IMR-90 (cell line): Measurements from ENCODE around the gene TTC39C. TPM values are rescaled to one million over a fixed set of nuclear protein-coding genes. Genes with fewer than 3 reads are reported as not detected.

Source experiments
- ATAC-seq: fragments of 200-7000 bp; cut with Tn5 transposase; 2 replicates; pipeline ENCODE4 v1.9.1; 2020; ENCODE audit warnings: low read depth, mild to moderate bottlenecking, moderate library complexity
- BruUV-seq: library from RNA; stranded (reverse); fragments of 400-500 nt; replicated peaks from 2 replicates; lab custom pipeline; 2021; lab: Mats Ljungman, UMichigan
- CTCF ChIA-PET: fragments of 300-600 bp; formaldehyde crosslinking; extraction: SDS; loops from one replicate; lab custom pipeline; 2021; ENCODE audit warnings: antibody characterized with exemption; lab: Yijun Ruan, JAX
- POLR2A ChIA-PET: fragments of 300-600 bp; sonication (Branson Sonifier 250); formaldehyde crosslinking; loops from one replicate; lab custom pipeline; 2022; ENCODE audit warnings: antibody characterized with exemption; ENCODE audit not compliant: unreplicated experiment; lab: Charles Lee
- DNase-seq: peaks from one replicate; pipeline ENCODE4 v3.0.0; 2013
- H2AFZ ChIP-seq: replicated peaks from 2 replicates; pipeline ENCODE3; 2013; ENCODE audit warnings: low read length, mild to moderate bottlenecking; ENCODE audit not compliant: poor library complexity
- H2AK5ac ChIP-seq: 2 replicates; pipeline ENCODE4 v1.6.1; 2013; ENCODE audit warnings: low read depth, low read length, inconsistent platforms
- H2AK9ac ChIP-seq: replicated peaks from 2 replicates; pipeline ENCODE3; 2013; ENCODE audit warnings: mild to moderate bottlenecking, low read depth, low read length, moderate library complexity; ENCODE audit not compliant: poor library complexity
- H2BK120ac ChIP-seq: 2 replicates; pipeline ENCODE4 v1.6.1; 2013; ENCODE audit warnings: low read depth, low read length, inconsistent platforms
- H2BK15ac ChIP-seq: 3 replicates; pipeline ENCODE4 v1.6.1; 2013; ENCODE audit warnings: low read depth, low read length, inconsistent platforms
- H2BK20ac ChIP-seq: 2 replicates; pipeline ENCODE4 v1.6.1; 2013; ENCODE audit warnings: low read depth, mild to moderate bottlenecking, inconsistent platforms, low read length, moderate library complexity
- H2BK5ac ChIP-seq: 2 replicates; pipeline ENCODE4 v1.6.1; 2013; ENCODE audit warnings: mild to moderate bottlenecking, low read depth, low read length, inconsistent platforms; ENCODE audit not compliant: poor library complexity, severe bottlenecking
- H3K14ac ChIP-seq: replicated peaks from 2 replicates; pipeline ENCODE4 v1.6.1; 2013; ENCODE audit warnings: low read depth, low read length, inconsistent platforms
- H3K18ac ChIP-seq: 2 replicates; pipeline ENCODE4 v1.6.1; 2013; ENCODE audit warnings: low read depth, low read length, control low read depth
- H3K23ac ChIP-seq: 2 replicates; pipeline ENCODE4 v1.6.1; 2013; ENCODE audit warnings: low read depth, low read length, inconsistent platforms
- H3K27ac ChIP-seq: 2 replicates; pipeline ENCODE4 v1.5.1; 2013; ENCODE audit warnings: mild to moderate bottlenecking, control low read depth, low read length; ENCODE audit not compliant: insufficient read depth
- H3K27me3 ChIP-seq: 2 replicates; pipeline ENCODE4 v1.6.1; 2013; ENCODE audit warnings: low read length; ENCODE audit not compliant: control insufficient read depth, insufficient read depth
- H3K36me3 ChIP-seq: 2 replicates; pipeline ENCODE4 v1.6.1; 2013; ENCODE audit warnings: low read length, mixed read lengths; ENCODE audit not compliant: control insufficient read depth, insufficient read depth
- H3K4ac ChIP-seq: 2 replicates; pipeline ENCODE4 v1.6.1; 2013; ENCODE audit warnings: low read depth, low read length, inconsistent platforms
- H3K4me1 ChIP-seq: 2 replicates; pipeline ENCODE4 v1.6.1; 2013; ENCODE audit warnings: low read length, mixed read lengths; ENCODE audit not compliant: control insufficient read depth, insufficient read depth
- H3K4me2 ChIP-seq: 2 replicates; pipeline ENCODE4 v1.6.1; 2013; ENCODE audit warnings: low read depth, mild to moderate bottlenecking, control low read depth, low read length, moderate library complexity
- H3K4me3 ChIP-seq: 2 replicates; pipeline ENCODE4 v1.5.1; 2013; ENCODE audit warnings: low read depth, mild to moderate bottlenecking, control low read depth, low read length, moderate library complexity; ENCODE audit not compliant: insufficient read depth
- H3K56ac ChIP-seq: 2 replicates; pipeline ENCODE4 v1.6.1; 2013; ENCODE audit warnings: low read length, inconsistent platforms; ENCODE audit not compliant: insufficient read depth; ENCODE audit errors: extremely low read depth
- H3K79me1 ChIP-seq, 2 experiments: 2 replicates each; pipeline ENCODE4 v1.6.1; 2013; ENCODE audit warnings: low read length in 2 of 2, inconsistent platforms in 1 of 2, low read depth in 1 of 2
- H3K9ac ChIP-seq: 2 replicates; pipeline ENCODE4 v1.6.1; 2013; ENCODE audit warnings: low read depth, low read length, control low read depth
- H3K9me1 ChIP-seq: 2 replicates; pipeline ENCODE4 v1.6.1; 2013; ENCODE audit warnings: low read length, inconsistent platforms; ENCODE audit not compliant: insufficient read depth
- H3K9me3 ChIP-seq: 2 replicates; pipeline ENCODE4 v1.6.1; 2013; ENCODE audit warnings: low read length; ENCODE audit not compliant: control insufficient read depth, insufficient read depth
- H4K20me1 ChIP-seq: 2 replicates; pipeline ENCODE4 v1.6.1; 2013; ENCODE audit warnings: low read length, inconsistent platforms; ENCODE audit not compliant: insufficient read depth
- H4K5ac ChIP-seq: 2 replicates; pipeline ENCODE4 v1.6.1; 2013; ENCODE audit warnings: mild to moderate bottlenecking, low read depth, low read length, control low read depth
- H4K8ac ChIP-seq, 2 experiments: 2 replicates each; pipeline ENCODE4 v1.6.1; 2013; ENCODE audit warnings: low read depth in 2 of 2, low read length in 2 of 2, control low read depth in 1 of 2, inconsistent platforms in 1 of 2
- H4K91ac ChIP-seq: 2 replicates; pipeline ENCODE4 v1.6.1; 2013; ENCODE audit warnings: low read depth, low read length, inconsistent platforms; ENCODE audit not compliant: insufficient read depth
- BHLHE40 ChIP-seq: fragments of 150-350 bp; IDR thresholded peaks from 2 replicates; pipeline ENCODE4 v1.6.1; 2016; ENCODE audit warnings: mild to moderate bottlenecking, low read depth, low read length
- CEBPB ChIP-seq: IDR thresholded peaks from 2 replicates; pipeline ENCODE4 v1.6.1; 2012; ENCODE audit warnings: low read depth, low read length, improper control_type of control experiment
- CHD1 ChIP-seq: IDR thresholded peaks from 2 replicates; pipeline ENCODE4 v1.6.1; 2012; ENCODE audit warnings: low read depth, low read length, improper control_type of control experiment
- FOS ChIP-seq: fragments of 150-350 bp; IDR thresholded peaks from 2 replicates; pipeline ENCODE4 v1.6.1; 2016; ENCODE audit warnings: low read depth, low read length
- MAFK ChIP-seq: IDR thresholded peaks from 2 replicates; pipeline ENCODE4 v1.6.1; 2012; ENCODE audit warnings: low read depth, low read length, improper control_type of control experiment
- MAZ ChIP-seq: IDR thresholded peaks from 2 replicates; pipeline ENCODE4 v1.6.1; 2012; ENCODE audit warnings: low read depth, mild to moderate bottlenecking, low read length, improper control_type of control experiment, moderate library complexity, borderline replicate concordance
- MXI1 ChIP-seq: IDR thresholded peaks from 2 replicates; pipeline ENCODE4 v1.6.1; 2012; ENCODE audit warnings: low read depth, mild to moderate bottlenecking, low read length, moderate library complexity, borderline replicate concordance
- NFE2L2 ChIP-seq: fragments of 150-350 bp; IDR thresholded peaks from 2 replicates; pipeline ENCODE4 v1.6.1; 2016; ENCODE audit warnings: low read depth, mild to moderate bottlenecking, low read length
- POLR2A ChIP-seq: IDR thresholded peaks from 2 replicates; pipeline ENCODE4 v1.6.1; 2012; ENCODE audit warnings: mild to moderate bottlenecking, low read depth, low read length
- RAD21 ChIP-seq: IDR thresholded peaks from 2 replicates; pipeline ENCODE4 v1.6.1; 2012; ENCODE audit warnings: low read length, improper control_type of control experiment
- RCOR1 ChIP-seq: IDR thresholded peaks from 2 replicates; pipeline ENCODE4 v1.6.1; 2012; ENCODE audit warnings: mild to moderate bottlenecking, low read length, improper control_type of control experiment; ENCODE audit not compliant: insufficient replicate concordance
- RFX5 ChIP-seq: IDR thresholded peaks from 2 replicates; pipeline ENCODE4 v1.8.0; 2012; ENCODE audit warnings: low read depth, mild to moderate bottlenecking, low read length, moderate library complexity
- SMC3 ChIP-seq: fragments of 150-350 bp; IDR thresholded peaks from 2 replicates; pipeline ENCODE4 v1.6.1; 2016; ENCODE audit warnings: low read depth, mild to moderate bottlenecking, antibody characterized with exemption, low read length, moderate library complexity
- WGBS, 2 experiments: methylation state at CpG; one replicate each; pipeline versions ENCODE4 v1.1.5 to v1.1.7; 2013; ENCODE audit warnings: missing lambda C conversion rate in 2 of 2; ENCODE audit not compliant: insufficient read length in 1 of 2; ENCODE audit errors: extremely low coverage in 2 of 2; 5-methylcytosine and 5-hydroxymethylcytosine counted together
- dilution Hi-C: fragments of 300-500 bp; cut with HindIII; formaldehyde crosslinking; loops from one replicate; pipeline ENCODE4 v1.14.3; 2018; ENCODE audit warnings: low sequenced_read_pairs; ENCODE audit not compliant: unreplicated experiment
- in situ Hi-C: fragments of 300-500 bp; cut with MboI; formaldehyde crosslinking; loops from 3 replicates; pipeline ENCODE4 v1.14.3; 2019; ENCODE audit warnings: low sequenced_read_pairs, inconsistent platforms, mixed read lengths
- intact Hi-C: fragments of 100-400 bp; cut with micrococcal nuclease; formaldehyde crosslinking; loops from 2 replicates; pipeline ENCODE4 v1.10.0; 2022
- polyA plus RNA-seq, 3 experiments: library from polyadenylated mRNA; depleted of rRNA; stranded (reverse); fragments of >200 nt; gene quantifications; 2 replicates each; pipeline ENCODE4 v1.2.3, GENCODE V29; 2012; ENCODE audit warnings: low replicate concordance in 1 of 3
- total RNA-seq: library from RNA; depleted of rRNA; stranded (reverse); fragments of >200 nt; gene quantifications from 2 replicates; pipeline ENCODE4 v1.2.3, GENCODE V29; 2012
- TF ChIP-seq, protein P1 (sequence below): fragments of 150-350 bp; IDR thresholded peaks from 2 replicates; pipeline ENCODE4 v1.6.1; 2016; ENCODE audit warnings: low read depth, mild to moderate bottlenecking, low read length, moderate library complexity, borderline replicate concordance
- TF ChIP-seq, protein P2 (sequence below): fragments of 150-350 bp; IDR thresholded peaks from 2 replicates; pipeline ENCODE4 v1.6.1; 2017; ENCODE audit warnings: mild to moderate bottlenecking, antibody characterized with exemption, low read length, low read depth
- TF ChIP-seq, protein P3 (sequence below): conservative IDR thresholded peaks from 2 replicates; pipeline ENCODE4 v1.5.1; 2012; ENCODE audit warnings: mild to moderate bottlenecking, low read depth, low read length, improper control_type of control experiment

Gene TTC39C
- total and polyA plus RNA-seq, 2 of the 4 experiments (the other 2 are of a cell fraction), result 8.0 to 20.8 TPM

DNA sequence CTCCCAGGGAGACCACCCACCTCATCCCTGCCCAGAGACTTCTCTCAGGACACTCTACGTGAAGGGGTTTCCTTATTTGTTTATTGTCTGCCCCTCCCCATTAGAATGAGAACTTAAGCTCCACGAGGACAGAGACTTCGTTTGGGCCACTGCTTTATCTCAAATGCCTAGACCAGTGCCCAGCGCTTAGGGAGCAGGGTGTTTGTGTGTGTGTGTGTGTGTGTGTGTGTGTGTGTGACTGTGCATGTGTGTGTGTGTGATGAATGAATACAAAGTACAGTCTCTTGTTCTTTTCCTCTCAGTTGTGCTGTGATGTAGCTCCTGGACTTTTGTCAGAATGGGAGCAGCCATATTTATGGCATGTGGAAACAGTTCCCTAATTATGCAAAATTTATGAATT is 89.9 kb downstream of the TTC39C start:
- intact Hi-C loops, result no loop called here

More for the DNA sequence above, 89.9 kb downstream of the TTC39C start:
- no CpG with 5 or more reads among the region's 4 CpGs for WGBS, 2 experiments
- in situ Hi-C loops (no loop called here), dilution Hi-C loops (no loop called here)
- Histone ChIP-seq H4K91ac (no peak overlapping the region), H4K8ac (no peak overlapping the region), H4K5ac (no peak overlapping the region), H3K4me1 (no peaks in the 10 kb centered on the region), H3K4ac (no peak overlapping the region), H4K20me1 (no peaks in the 10 kb centered on the region), H2BK5ac (no peak overlapping the region), H2AK5ac (no peak overlapping the region), H3K27ac (no peak overlapping the region), H3K36me3 (peaks cover 9% of the 10 kb centered on the region), H2AFZ (no peak overlapping the region), H3K14ac (no peak overlapping the region), H3K18ac (no peak overlapping the region), H3K4me2 (no peak overlapping the region), H3K23ac (no peak overlapping the region), H2BK120ac (no peak overlapping the region), H3K56ac (no peak overlapping the region), H3K9me3 (no peaks in the 10 kb centered on the region), H3K4me3 (no peak overlapping the region), H2BK15ac (no peak overlapping the region), H3K9me1 (peaks cover 7% of the 10 kb centered on the region; the same call in 1 of the 2 replicates), H2BK20ac (no peak overlapping the region), H2AK9ac (no peak overlapping the region), H3K27me3 (no peaks in the 10 kb centered on the region), H3K9ac (no peak overlapping the region), H3K79me1 (no peaks in the 10 kb centered on the region; a peak in 1 of 4 replicates)
- TF ChIP-seq CHD1 (no peak), SMC3 (no peak), FOS (no peak), POLR2A (no peak), MAFK (no peak), MXI1 (no peak), BHLHE40 (no peak), RAD21 (no peak), NFE2L2 (no peak), RCOR1 (no peak), CEBPB (no peak), MAZ (no peak), RFX5 (no peak)
- TF ChIP-seq, protein P1, sequence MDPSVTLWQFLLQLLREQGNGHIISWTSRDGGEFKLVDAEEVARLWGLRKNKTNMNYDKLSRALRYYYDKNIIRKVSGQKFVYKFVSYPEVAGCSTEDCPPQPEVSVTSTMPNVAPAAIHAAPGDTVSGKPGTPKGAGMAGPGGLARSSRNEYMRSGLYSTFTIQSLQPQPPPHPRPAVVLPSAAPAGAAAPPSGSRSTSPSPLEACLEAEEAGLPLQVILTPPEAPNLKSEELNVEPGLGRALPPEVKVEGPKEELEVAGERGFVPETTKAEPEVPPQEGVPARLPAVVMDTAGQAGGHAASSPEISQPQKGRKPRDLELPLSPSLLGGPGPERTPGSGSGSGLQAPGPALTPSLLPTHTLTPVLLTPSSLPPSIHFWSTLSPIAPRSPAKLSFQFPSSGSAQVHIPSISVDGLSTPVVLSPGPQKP, result no peak
- TF ChIP-seq, protein P2, sequence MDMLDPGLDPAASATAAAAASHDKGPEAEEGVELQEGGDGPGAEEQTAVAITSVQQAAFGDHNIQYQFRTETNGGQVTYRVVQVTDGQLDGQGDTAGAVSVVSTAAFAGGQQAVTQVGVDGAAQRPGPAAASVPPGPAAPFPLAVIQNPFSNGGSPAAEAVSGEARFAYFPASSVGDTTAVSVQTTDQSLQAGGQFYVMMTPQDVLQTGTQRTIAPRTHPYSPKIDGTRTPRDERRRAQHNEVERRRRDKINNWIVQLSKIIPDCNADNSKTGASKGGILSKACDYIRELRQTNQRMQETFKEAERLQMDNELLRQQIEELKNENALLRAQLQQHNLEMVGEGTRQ, result no peak
- TF ChIP-seq, protein P3, sequence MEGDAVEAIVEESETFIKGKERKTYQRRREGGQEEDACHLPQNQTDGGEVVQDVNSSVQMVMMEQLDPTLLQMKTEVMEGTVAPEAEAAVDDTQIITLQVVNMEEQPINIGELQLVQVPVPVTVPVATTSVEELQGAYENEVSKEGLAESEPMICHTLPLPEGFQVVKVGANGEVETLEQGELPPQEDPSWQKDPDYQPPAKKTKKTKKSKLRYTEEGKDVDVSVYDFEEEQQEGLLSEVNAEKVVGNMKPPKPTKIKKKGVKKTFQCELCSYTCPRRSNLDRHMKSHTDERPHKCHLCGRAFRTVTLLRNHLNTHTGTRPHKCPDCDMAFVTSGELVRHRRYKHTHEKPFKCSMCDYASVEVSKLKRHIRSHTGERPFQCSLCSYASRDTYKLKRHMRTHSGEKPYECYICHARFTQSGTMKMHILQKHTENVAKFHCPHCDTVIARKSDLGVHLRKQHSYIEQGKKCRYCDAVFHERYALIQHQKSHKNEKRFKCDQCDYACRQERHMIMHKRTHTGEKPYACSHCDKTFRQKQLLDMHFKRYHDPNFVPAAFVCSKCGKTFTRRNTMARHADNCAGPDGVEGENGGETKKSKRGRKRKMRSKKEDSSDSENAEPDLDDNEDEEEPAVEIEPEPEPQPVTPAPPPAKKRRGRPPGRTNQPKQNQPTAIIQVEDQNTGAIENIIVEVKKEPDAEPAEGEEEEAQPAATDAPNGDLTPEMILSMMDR, result no peak
- POLR2A ChIA-PET, result no interaction called here
- DNase-seq, result no peak
- BruUV-seq, result no TSS peak
- ATAC-seq, result no peak
- CTCF ChIA-PET, result interaction anchor here (0.7 kb wide), 1 partner anchor 14 kb away, joined by 3 read pairs; no protein-coding TSS in a partner anchor
